GM20000 (cell line): ENCODE data around the gene ADCY2.

ENCODE experiments used
- DNase-seq: peaks from one replicate; pipeline ENCODE4 v3.0.0; 2012; ENCODE audit warnings: low spot score
- CTCF ChIP-seq: IDR thresholded peaks from 2 replicates; pipeline ENCODE4 v1.5.1; 2012; ENCODE audit warnings: mild to moderate bottlenecking, control low read depth; ENCODE audit errors: extremely low read depth, missing control alignments

Gene ADCY2

GRCh38 chr5:7492371-7492770, 96.4 kb downstream of the ADCY2 start:
- no peak for DNase-seq
- TF ChIP-seq CTCF = no peak

GRCh38 chr5:7493081-7493480, 97.1 kb downstream of the ADCY2 start:
- TF ChIP-seq CTCF = no peak
- no peak for DNase-seq

GRCh38 chr5:7493622-7494021, 97.7 kb downstream of the ADCY2 start:
- TF ChIP-seq CTCF = no peak
- DNase-seq = no peak

GRCh38 chr5:7494481-7495130, 98.7 kb downstream of the ADCY2 start:
- no peak for DNase-seq
- no peak for TF ChIP-seq CTCF

- TF ChIP-seq CTCF = no peak
- no peak for DNase-seq
Measured at GRCh38 chr5:7495131-7495517, 99.2 kb downstream of the ADCY2 start.

- TF ChIP-seq CTCF = no peak
- DNase-seq = no peak
Measured at GRCh38 chr5:7500256-7500655, 104.3 kb downstream of the ADCY2 start.

GRCh38 chr5:7501061-7501460, 105.1 kb downstream of the ADCY2 start:
- TF ChIP-seq CTCF = no peak
- DNase-seq = no peak
